HepG2 (cell line): ENCODE measurements around the gene ZNF865. TPM values are rescaled to one million over a fixed set of nuclear protein-coding genes. Genes with fewer than 3 reads are reported as not detected.

Experiments
- ATF7-NPFF ChIP-seq: sonication (generic); formaldehyde crosslinking; IDR thresholded peaks from 2 replicates; pipeline ENCODE4 v1.8.1; 2023; ENCODE audit warnings: mild to moderate bottlenecking, low read depth, missing genetic modification reagents, moderate library complexity
- DMAP1 ChIP-seq: IDR thresholded peaks from 2 replicates; pipeline ENCODE4 v1.6.1; 2016
- FLYWCH1 ChIP-seq: sonication (generic); formaldehyde crosslinking; IDR thresholded peaks from 2 replicates; pipeline ENCODE4 v1.8.1; 2023; ENCODE audit warnings: mild to moderate bottlenecking, missing genetic modification reagents
- RARA ChIP-seq: IDR thresholded peaks from 2 replicates; pipeline ENCODE4 v1.6.1; 2016; ENCODE audit warnings: missing genetic modification reagents, missing compliant biosample characterization
- SNAPC2 ChIP-seq: sonication (generic); formaldehyde crosslinking; IDR thresholded peaks from 2 replicates; pipeline ENCODE4 v1.8.1; 2022; ENCODE audit warnings: mild to moderate bottlenecking, missing genetic modification reagents
- THRA ChIP-seq: sonication (generic); formaldehyde crosslinking; IDR thresholded peaks from 2 replicates; pipeline ENCODE4 v1.4.0; 2020; ENCODE audit warnings: missing genetic modification reagents, borderline replicate concordance
- ZBTB26 ChIP-seq: IDR thresholded peaks from 2 replicates; pipeline ENCODE4 v1.6.1; 2016; ENCODE audit warnings: missing compliant biosample characterization, missing genetic modification reagents, borderline replicate concordance
- ZFP37 ChIP-seq: sonication (generic); formaldehyde crosslinking; IDR thresholded peaks from 2 replicates; pipeline ENCODE4 v1.4.0; 2020; ENCODE audit warnings: missing genetic modification reagents, borderline replicate concordance
- ZFY ChIP-seq: sonication (generic); formaldehyde crosslinking; IDR thresholded peaks from 2 replicates; pipeline ENCODE4 v1.4.0; 2020; ENCODE audit warnings: missing genetic modification reagents
- ZNF101 ChIP-seq: sonication (generic); formaldehyde crosslinking; IDR thresholded peaks from 2 replicates; pipeline ENCODE4 v1.4.0; 2020; ENCODE audit warnings: mild to moderate bottlenecking, low read depth, missing genetic modification reagents, borderline replicate concordance
- ZNF12 ChIP-seq: sonication (generic); formaldehyde crosslinking; IDR thresholded peaks from 2 replicates; pipeline ENCODE4 v1.5.0; 2020; ENCODE audit warnings: missing genetic modification reagents
- ZNF20 ChIP-seq: sonication (generic); formaldehyde crosslinking; IDR thresholded peaks from 2 replicates; pipeline ENCODE4 v1.4.0; 2020; ENCODE audit warnings: mild to moderate bottlenecking, moderate library complexity, missing genetic modification reagents
- ZNF558 ChIP-seq: sonication (generic); formaldehyde crosslinking; IDR thresholded peaks from 2 replicates; pipeline ENCODE4 v1.9.0; 2022; ENCODE audit warnings: mild to moderate bottlenecking, missing genetic modification reagents, borderline replicate concordance
- ZSCAN21 ChIP-seq: sonication (generic); formaldehyde crosslinking; IDR thresholded peaks from 2 replicates; pipeline ENCODE4 v1.8.0; 2022; ENCODE audit warnings: mild to moderate bottlenecking, missing genetic modification reagents, moderate library complexity, borderline replicate concordance
- ZSCAN25 ChIP-seq: sonication (generic); formaldehyde crosslinking; IDR thresholded peaks from 2 replicates; pipeline ENCODE4 v1.8.0; 2022; ENCODE audit warnings: mild to moderate bottlenecking, missing genetic modification reagents
- polyA plus RNA-seq, 8 experiments: library from polyadenylated mRNA; depleted of rRNA in 3 of 8; stranded (reverse) in 7 of 8; unstranded in 1 of 8; fragments of >200 nt; fragmentation: Illumina TruSeq in 4 of 8; extraction: Trizol in 4 of 8; gene quantifications; 2 replicates each; pipeline versions ENCODE4 v1.2.1 to v1.2.3, GENCODE V29; 2011 to 2016; ENCODE audit warnings: low read depth in 4 of 8, missing spikeins in 1 of 8, mixed read lengths in 1 of 8; ENCODE audit not compliant: insufficient read depth in 1 of 8
- total RNA-seq, 5 experiments: library from RNA; depleted of rRNA; stranded (reverse); fragments of >200 nt; fragmentation: Illumina TruSeq; extraction: Trizol; gene quantifications; 2 replicates each; pipeline ENCODE4 v1.2.3, GENCODE V29; 2016; ENCODE audit warnings: low read depth in 1 of 5
- TF ChIP-seq, protein P1 (sequence below): sonication (generic); formaldehyde crosslinking; IDR thresholded peaks from 2 replicates; pipeline ENCODE4 v1.5.0; 2020; ENCODE audit warnings: mild to moderate bottlenecking, missing genetic modification reagents
- TF ChIP-seq, protein P2 (sequence below): sonication (generic); formaldehyde crosslinking; conservative IDR thresholded peaks from 2 replicates; pipeline ENCODE4 v1.4.0; 2020; ENCODE audit warnings: missing genetic modification reagents
- TF ChIP-seq, protein P3 (sequence below): sonication (generic); formaldehyde crosslinking; IDR thresholded peaks from 2 replicates; pipeline ENCODE4 v1.8.0; 2022; ENCODE audit warnings: mild to moderate bottlenecking, missing genetic modification reagents, borderline replicate concordance
- TF ChIP-seq, protein P4 (sequence below): IDR thresholded peaks from 2 replicates; pipeline ENCODE4 v1.6.1; 2016; ENCODE audit warnings: control low read depth

The ZNF865 gene
- total and polyA plus RNA-seq, 2 of the 13 experiments (the other 11 are each of a cell fraction or from before 2014, with no cell fraction given), result 0.93 to 1.0 TPM

GRCh38 chr19:55581145-55581822, 24.2 kb upstream of the ZNF865 start (continued):
- TF ChIP-seq ZBTB26 (peak; percentile 74), ZFY (CRISPR knock-in tag) (peak; percentile 3; the same call in 1 of the 2 replicates), DMAP1 (0 out of 2 replicates have a peak, but pooled peaks have one; percentile 25), ZFP37 (CRISPR knock-in tag) (0 out of 2 replicates have a peak, but pooled peaks have one; percentile 82), ZNF20 (0 out of 2 replicates have a peak, but pooled peaks have one; percentile 51), ZNF12 (CRISPR knock-in tag) (0 out of 2 replicates have a peak, but pooled peaks have one; percentile 27), ZNF558 (CRISPR knock-in tag) (no peak), THRA (CRISPR knock-in tag) (0 out of 2 replicates have a peak, but pooled peaks have one; percentile 19), RARA (CRISPR knock-in tag) (peak; percentile 50), ATF7-NPFF (CRISPR knock-in tag) (peak; percentile 63; the same call in 1 of the 2 replicates), ZSCAN21 (CRISPR knock-in tag) (peak; percentile 29; the same call in 1 of the 2 replicates), FLYWCH1 (CRISPR knock-in tag) (no peak), ZSCAN25 (CRISPR knock-in tag) (no peak), SNAPC2 (CRISPR knock-in tag) (no peak), ZNF101 (CRISPR knock-in tag) (no peak)
- TF ChIP-seq, protein P1, sequence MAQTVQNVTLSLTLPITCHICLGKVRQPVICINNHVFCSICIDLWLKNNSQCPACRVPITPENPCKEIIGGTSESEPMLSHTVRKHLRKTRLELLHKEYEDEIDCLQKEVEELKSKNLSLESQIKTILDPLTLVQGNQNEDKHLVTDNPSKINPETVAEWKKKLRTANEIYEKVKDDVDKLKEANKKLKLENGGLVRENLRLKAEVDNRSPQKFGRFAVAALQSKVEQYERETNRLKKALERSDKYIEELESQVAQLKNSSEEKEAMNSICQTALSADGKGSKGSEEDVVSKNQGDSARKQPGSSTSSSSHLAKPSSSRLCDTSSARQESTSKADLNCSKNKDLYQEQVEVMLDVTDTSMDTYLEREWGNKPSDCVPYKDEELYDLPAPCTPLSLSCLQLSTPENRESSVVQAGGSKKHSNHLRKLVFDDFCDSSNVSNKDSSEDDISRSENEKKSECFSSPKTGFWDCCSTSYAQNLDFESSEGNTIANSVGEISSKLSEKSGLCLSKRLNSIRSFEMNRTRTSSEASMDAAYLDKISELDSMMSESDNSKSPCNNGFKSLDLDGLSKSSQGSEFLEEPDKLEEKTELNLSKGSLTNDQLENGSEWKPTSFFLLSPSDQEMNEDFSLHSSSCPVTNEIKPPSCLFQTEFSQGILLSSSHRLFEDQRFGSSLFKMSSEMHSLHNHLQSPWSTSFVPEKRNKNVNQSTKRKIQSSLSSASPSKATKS (CRISPR knock-in tag), result no peak
- TF ChIP-seq, protein P2, sequence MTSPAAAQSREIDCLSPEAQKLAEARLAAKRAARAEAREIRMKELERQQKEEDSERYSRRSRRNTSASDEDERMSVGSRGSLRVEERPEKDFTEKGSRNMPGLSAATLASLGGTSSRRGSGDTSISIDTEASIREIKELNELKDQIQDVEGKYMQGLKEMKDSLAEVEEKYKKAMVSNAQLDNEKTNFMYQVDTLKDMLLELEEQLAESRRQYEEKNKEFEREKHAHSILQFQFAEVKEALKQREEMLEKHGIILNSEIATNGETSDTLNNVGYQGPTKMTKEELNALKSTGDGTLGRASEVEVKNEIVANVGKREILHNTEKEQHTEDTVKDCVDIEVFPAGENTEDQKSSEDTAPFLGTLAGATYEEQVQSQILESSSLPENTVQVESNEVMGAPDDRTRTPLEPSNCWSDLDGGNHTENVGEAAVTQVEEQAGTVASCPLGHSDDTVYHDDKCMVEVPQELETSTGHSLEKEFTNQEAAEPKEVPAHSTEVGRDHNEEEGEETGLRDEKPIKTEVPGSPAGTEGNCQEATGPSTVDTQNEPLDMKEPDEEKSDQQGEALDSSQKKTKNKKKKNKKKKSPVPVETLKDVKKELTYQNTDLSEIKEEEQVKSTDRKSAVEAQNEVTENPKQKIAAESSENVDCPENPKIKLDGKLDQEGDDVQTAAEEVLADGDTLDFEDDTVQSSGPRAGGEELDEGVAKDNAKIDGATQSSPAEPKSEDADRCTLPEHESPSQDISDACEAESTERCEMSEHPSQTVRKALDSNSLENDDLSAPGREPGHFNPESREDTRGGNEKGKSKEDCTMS (CRISPR knock-in tag), result 0 out of 2 replicates have a peak, but pooled peaks have one; percentile 21
- TF ChIP-seq, protein P3, sequence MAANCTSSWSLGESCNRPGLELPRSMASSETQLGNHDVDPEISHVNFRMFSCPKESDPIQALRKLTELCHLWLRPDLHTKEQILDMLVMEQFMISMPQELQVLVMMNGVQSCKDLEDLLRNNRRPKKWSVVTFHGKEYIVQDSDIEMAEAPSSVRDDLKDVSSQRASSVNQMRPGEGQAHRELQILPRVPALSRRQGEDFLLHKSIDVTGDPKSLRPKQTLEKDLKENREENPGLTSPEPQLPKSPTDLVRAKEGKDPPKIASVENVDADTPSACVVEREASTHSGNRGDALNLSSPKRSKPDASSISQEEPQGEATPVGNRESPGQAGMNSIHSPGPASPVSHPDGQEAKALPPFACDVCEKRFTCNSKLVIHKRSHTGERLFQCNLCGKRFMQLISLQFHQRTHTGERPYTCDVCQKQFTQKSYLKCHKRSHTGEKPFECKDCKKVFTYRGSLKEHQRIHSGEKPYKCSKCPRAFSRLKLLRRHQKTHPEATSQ (CRISPR knock-in tag), result no peak
- TF ChIP-seq, protein P4, sequence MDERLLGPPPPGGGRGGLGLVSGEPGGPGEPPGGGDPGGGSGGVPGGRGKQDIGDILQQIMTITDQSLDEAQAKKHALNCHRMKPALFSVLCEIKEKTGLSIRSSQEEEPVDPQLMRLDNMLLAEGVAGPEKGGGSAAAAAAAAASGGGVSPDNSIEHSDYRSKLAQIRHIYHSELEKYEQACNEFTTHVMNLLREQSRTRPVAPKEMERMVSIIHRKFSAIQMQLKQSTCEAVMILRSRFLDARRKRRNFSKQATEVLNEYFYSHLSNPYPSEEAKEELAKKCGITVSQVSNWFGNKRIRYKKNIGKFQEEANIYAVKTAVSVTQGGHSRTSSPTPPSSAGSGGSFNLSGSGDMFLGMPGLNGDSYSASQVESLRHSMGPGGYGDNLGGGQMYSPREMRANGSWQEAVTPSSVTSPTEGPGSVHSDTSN (CRISPR knock-in tag), result no peak
